CD4-positive, alpha-beta T cell treated with Interleukin-17A for 1 hour (primary cell): ENCODE measurements around the gene KRTAP12-3.
"Not testable (repeated sequence)": the region's sequence is repeated elsewhere in the genome, so short reads cannot be mapped to it uniquely, and the experiment has no call there.

Source experiments
- DNase-seq: peaks from one replicate; pipeline ENCODE4 v3.0.0-alpha.2; 2020

KRTAP12-3 gene

DNA sequence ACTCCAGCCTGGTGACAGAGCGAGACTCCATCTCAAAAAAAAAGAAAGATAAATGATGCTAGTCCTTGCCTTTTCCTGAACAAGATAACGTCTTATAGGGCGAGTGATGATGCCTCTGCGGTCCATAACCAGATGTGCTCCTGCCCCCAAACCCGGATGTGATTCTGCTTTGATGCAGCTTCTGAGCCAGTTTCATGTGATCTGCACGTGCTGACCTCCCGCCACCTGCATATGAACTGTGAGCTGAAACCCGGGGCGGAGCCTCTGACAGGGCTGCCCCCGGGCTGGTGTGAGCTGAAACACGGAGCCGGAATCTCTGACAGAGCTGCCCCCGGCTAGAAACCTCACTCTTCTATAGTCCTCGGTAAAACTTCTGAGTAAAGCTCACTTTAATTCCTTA is 4.6 kb upstream of the KRTAP12-3 start:
- no peak for DNase-seq

DNA sequence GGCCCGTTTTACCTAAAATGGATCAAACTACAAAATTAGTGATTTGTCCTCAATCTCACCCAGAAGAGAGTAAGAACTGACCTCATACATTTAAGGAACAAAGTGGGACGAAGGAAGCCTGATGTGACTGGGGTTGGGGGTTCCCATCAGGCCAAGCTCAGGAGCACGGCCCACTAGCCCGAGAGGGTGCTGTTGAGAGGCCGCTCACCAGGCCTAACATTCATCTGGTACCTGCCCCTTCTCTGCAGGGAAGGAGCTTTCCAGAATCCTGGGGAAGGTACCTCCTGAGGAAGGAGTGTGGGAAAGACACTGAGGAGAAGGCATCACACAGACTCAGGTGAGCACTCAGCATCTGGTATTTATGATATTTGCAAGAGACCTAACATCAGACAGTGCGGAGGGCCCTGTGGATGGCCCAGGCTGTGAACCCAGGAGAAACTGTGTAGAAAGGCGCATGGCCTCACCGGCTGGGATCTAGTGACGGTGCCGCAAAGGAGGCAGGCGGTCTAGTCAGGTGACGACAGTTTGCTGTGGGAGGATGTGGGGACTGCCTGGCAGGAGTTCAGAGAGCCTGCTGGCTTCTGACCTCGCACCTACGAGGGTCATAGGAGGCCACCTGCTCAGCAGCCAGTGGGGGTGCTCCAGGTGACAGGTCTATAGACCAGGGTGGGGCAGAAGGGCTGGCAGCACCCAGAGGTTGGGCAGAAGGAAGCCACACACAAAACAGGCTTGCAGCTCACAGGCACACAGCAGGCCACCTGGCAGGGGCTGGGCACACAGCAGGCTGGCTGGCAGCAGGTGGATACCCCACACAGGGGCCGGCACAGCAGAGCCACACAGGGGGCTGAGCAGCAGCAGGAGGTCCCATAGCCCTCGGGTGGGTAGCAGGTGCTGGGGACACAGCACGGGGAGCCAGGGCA is 3.8 kb upstream of the KRTAP12-3 start:
- DNase-seq = peak; percentile 81

DNA sequence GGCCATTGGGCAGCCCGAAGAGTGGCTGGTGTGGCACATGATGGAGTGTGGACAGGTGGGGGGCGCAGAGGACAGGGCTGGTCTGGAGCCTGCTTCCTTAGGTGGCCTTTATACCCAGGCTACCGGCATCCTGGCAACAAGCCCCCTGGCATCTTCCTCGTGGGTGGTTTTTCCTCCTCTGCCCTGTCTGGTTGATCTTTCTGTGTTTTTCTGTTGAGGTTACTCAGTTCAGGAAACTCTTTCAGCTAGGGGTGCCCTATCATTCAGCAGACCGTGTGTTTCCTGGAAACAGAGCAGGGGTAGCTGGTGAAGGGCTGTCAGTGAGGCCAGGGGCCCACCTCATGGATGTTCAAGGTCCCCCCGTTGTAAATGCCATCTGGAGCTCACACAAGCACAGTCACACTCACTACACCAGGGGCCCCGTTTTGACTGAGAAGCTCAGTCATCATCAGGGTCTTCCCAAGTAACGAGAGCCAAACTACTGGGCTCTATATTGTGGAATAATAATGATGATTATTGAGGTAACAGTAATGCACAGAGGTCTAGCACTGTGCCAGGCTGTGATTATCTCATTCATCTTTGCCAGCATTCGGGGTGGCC is 3.1 kb upstream of the KRTAP12-3 start, which contains the start of gene KRTAP12-4:
TSS of gene KRTAP12-4 (minus strand) at position 84 of the 600 bp plus-strand sequence. CDS start at position 39, 45 bp downstream.
- peak; percentile 14 for DNase-seq

DNA sequence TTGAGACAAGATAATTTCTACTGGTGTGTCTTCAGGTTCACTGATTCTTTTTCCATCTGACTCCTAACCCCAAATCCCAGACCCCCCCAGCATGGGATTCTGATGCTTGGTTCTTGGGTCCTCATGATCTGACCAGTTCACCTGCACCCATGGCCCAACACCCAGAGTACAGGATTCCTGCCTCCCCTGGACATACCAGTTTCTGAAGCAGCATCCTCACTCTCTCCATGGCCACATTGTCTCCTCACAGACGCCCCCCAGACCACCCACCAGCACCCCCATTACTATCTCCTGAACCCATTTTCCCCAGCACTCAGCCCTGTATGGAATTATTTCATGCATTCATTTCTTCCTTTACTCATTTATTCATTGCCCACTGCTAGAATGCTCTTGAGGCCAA is 864 bp upstream of the KRTAP12-3 start:
- DNase-seq = no peak

DNA sequence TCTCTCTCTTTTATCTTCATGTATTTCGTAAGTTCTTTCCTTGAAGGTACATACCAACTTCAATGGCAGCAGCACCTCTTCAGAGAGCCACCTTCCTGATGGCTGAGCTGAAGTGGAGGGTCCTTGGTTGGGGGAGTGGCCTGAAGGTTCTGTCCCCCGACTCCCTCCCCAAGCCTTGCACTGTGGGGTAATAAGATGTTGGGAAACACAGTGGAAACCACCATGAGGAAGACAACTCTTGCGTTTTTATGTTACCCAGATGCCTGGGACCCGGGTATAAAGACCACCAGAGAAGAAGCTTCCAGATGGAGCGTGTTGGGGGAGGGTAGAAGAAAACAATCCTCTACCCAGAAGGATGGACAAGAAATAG is 794 bp downstream of the KRTAP12-3 start:
- DNase-seq = no peak

DNA sequence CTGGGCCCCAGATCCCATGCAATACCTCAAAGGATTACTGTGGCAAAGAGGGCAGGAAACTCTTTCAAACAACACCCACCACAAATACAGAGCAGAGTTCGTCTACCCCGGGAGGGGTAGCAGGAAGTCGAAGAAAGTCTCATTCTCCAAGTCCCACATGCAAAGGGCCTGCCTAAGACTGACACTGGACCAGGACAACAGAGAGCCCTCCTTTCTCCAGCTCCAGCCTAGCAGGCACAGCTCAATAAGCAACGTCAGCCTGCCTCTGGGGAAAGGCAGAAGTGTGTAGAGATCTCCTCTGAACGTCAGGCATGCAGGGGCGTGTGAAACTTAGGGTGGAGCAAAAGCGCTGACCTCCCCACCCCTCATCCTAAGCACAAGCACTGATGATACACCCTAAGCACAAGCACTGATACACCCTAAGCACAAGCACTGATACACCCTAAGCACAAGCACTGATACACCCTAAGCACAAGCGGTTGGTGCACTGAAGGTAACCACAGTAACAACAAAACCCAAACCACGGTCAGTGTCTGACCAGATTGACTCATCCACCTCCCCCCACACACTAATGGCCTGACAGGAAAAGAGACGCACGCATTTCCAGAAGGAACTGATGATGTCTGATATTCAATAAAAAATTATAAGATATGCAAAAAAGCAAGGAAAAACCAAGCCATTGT is 1.3 kb downstream of the KRTAP12-3 start:
- peak; percentile 49 for DNase-seq

DNA sequence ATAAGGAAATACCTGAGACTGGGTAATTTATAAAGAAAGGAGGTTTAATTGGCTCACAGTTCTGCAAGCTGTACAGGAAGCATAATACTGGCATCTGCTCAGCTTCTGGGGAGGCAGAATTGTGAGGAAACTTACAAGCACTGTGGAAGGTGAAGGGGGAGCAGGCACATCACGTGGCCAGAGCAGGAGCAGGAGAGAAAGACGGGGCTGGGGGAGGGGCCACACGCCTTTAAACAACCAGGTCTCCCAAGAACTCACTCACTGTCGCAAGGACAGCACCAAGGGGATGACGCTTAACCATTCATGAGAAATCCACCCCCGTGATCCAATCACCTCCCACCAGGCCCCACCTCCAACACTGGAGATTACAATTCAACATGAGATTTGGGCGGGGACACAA is 3.8 kb downstream of the KRTAP12-3 start:
- not testable (repeated sequence) for DNase-seq

DNA sequence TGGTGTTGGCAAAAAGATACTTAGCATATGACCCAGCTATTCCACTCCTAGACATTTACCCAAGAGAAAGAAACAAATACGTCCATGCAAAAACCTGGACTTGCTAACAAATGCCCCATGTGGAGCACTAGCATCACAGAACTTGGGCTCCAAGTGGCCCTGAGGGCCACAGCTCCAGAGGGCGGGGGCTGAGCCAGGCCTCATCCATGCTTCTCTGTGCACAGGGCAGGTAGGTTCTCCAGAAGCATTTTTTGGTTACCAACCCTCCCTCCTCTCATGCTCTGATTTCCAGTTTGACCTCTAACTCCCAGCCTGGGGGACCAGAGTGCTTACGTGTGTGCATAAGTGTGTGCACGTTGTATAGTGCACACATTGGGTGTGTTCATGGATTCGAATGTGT is 7.0 kb downstream of the KRTAP12-3 start:
- no peak for DNase-seq

DNA sequence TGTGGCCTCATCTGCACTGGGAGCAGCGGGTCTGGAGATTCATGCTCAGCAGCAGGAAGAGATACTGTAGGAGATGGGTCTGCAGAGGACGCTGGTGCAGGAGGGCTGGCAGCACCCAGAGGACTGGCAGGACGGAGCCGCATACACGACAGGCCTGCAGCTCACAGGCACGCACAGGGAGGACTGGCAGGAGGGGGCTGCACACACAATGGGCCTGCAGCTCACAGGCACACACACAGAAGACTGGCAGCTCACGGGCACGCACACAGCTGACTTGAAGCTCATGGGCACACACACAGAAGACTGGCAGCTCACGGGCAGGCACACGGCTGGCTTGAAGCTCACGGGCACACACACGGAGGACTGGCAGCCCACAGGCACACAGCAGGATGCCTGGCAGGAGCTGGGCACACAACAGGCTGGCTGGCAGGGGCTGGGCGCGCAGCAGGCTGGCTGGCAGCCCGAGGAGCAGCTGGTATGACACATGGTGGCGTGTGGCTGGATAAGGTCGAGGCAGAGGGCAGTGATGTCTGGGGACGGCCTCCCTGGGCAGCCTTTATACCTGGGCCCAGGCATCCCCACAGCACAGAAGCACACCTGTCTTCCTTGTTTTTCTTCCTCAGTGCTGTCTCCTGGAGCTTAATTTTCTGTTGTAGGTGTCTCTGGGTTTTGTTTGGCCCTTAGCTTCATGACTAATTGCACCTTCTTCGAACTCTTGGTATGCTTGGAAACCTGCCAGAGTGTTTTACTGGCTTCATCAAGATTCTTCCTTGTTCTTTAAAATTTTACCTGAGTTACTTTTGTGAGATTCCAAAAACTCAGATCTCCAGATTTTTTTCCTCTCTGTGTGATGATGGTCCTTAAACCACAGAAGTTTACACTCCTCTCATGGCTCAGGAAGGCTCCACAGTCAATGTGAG is 8.9 kb downstream of the KRTAP12-3 start, which contains the start of gene KRTAP12-2:
TSS of gene KRTAP12-2 (minus strand) at position 527 of the 920 bp plus-strand sequence. CDS start at position 486, 41 bp downstream.
- no peak for DNase-seq

DNA sequence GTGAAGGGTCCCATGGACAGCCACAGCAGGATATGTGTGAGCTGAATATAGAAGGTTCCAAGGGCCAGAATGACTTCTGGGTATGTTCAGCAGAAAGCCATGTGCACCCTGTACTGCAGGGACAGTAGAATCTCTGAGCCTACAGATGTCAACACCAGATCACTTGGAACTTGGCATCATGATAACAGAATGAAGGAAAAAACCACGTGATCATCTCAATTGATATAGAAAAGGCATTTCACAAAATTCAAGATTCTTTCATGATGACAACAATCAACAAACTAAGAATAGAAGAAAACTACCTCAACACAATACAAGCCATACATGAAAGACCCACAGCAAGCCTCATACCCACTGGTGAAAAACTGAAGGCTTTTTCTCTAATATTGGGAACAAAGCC is 9.9 kb downstream of the KRTAP12-3 start:
- DNase-seq = no peak

DNA sequence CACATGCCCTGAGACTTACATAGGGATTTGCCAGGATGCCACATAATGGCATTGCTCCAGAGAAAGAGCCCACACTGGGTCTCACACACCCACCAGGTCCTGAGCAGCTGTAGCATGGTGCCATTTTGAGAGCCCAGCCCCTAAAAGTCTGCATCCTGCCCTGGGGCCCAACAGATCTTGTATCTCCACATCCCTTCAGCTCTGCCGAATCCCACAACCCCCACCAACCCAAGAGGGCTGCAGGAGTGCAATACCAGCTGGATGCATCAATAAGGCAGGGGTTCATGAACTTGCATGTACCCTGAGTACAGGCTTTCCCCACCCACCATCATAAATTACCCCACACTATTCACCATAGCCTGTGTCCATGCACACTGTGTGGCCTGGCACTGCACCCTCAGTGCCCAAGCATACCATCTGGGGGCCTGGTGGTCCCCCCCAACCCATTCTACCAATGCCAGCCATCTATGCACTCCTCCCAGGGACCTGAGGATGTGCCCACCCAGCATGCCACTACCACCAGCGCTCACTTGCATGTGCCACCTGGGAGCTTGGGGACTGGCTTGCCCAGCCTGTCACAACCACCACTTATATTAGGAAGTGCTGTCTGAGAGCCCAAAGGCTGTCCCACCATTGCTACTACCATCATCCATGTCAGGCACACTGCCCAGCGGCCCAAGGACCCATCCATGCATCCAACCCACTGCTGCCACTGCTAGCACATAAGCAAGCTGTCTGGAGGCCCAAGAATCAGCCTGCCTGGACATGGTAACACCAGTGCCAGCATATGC is 13.1 kb downstream of the KRTAP12-3 start:
- DNase-seq = no peak

DNA sequence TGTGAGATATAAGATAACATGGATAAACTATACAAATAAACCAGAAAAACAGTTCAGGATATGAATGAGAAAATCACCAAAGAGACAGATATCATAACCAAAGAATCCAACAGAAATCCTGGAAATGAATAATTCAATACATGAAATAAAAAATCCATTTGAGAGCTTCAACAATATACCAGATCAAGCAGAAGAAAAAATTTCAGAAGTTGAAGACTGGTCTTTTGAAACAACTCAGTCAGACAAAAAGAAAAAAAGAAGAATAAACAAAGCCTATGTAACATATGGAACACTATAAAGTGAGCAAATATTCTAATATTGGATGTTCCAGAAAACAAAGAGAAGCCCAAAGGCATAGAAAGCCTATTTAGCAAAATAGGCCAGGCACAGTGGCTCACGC is 14.2 kb downstream of the KRTAP12-3 start:
- no peak for DNase-seq

DNA sequence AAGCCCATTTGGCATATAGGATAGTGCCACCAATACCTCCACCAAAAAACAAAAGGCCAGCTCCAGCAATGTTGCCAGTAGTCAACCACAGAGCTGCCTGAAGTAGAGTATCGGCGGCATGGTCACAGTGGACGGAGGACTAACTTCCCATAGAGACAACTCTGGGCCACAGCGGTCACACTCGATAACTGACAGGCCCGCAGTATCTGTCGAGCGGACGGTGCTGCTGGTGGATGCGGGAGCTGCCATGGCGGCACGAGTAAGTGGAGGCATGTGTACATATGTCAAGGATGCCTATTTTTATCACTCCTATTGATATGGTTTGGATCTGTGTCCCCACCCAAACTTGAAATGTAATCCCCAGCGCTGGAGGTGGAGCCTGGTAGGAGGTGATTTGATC is 20.1 kb downstream of the KRTAP12-3 start:
- no peak for DNase-seq

DNA sequence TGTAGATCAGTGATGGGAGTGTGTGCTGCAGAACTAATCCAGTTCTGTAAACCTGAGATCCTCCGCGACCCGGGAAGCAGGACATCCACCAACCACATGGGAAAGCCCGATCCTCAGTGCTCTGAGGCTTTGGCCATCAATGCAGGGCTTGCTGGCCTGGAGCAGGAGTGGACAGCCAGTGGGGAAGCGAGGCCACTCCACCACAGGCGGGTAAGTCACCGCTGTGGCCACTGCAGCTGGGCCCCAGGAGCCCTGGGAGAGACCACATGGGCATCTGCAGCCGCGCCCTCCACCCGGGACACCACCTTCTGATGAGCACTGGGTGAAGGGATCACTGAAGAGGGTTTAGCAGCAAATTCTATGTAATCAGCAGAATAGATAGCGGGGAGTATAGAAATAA is 23.4 kb downstream of the KRTAP12-3 start:
- no peak for DNase-seq

DNA sequence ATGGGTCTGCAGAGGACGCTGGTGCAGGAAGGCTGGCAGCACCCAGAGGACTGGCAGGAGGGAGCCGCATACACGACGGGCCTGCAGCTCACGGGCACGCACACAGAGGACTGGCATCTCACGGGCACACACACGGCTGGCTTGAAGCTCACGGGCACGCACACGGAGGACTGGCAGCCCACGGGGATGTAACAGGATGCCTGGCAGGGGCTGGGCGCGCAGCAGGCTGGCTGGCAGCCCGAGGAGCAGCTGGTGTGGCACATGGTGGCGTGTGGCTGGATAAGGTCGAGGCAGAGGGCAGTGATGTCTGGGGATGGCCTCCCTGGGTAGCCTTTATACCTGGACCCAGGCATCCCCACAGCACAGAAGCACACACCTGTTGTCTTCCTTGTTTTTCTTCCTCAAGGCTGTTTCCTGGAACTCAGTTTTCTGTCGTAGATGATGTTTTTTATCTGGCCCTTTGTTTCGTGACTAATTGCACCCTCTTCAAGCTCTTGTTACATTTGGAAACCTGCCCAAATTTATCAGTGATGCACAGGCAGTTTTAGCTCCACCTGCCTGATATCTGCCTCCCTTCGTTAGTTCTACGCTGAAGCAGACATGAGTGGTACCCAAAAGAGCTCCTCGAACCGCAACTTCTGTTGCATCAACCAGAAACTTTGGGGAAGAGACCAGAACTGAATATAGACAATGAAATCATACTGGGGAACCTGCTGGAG is 24.3 kb downstream of the KRTAP12-3 start, which contains the start of gene KRTAP12-1:
TSS of gene KRTAP12-1 (minus strand) at position 303 of the 719 bp plus-strand sequence. CDS start at position 263, 40 bp downstream.
- DNase-seq = no peak

DNA sequence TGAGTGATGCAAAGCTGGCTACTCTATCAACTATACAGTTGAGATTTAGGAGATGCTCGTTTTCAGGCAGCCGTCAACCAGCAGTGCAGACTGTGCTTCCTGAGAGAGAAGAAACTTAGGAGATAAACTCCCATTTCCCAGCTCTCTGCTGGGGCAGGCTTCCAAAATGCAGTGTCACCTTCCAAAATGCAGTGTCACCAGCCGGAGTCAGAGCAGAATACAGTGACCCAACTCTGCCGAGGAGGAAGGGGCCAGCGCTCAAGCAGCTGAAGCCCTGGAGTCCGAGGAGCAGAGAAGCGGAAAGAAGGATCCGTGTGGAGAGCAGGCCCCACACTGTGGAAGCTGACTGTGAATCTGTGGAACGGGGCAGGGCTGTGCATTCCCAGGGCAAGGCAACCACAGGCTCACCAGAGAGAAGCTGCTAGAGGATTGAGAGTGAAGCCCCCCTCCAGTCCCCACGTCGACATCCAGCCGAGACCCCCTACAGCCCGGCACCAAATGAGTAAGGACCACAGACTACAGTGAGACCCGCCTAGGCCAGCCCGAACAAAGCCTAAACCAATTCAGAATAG is 24.9 kb downstream of the KRTAP12-3 start:
- no peak for DNase-seq

DNA sequence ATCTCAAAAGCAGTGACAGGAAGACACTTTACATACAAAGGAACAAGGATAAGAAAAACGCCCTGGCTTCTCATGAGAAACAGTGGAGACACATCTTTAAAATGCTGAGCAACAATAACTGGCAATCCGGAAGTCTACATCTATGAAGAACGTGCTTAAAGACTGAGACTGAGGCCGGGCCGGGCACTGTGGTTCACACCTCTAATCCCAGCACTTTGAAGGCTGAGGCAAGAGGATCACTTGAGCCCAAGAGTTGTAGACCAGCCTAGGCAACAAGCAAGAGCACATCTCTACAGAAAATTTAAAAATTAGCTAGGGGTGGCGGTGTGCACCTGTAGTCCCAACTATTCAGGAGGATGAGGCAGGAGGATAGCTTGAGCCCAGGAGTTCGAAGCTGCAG is 26.3 kb downstream of the KRTAP12-3 start:
- no peak for DNase-seq

DNA sequence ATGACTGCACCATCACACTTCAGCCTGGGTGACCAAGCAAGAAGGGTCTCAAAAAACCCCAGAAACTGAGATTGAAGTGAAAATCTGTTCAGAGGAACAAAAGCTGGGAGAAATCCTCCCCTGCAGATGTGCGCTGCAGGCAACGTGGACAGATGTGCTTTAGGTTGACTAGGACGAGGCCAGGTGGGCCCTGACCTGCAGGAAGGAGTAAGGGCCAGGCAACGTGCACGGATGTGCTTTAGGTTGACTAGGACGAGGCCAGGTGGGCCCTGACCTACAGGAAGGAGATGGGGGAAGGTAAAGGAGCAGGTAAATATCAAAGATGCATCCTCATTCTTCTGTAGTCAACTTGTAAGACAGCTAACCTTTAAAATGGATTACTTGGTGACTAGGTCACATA is 26.8 kb downstream of the KRTAP12-3 start:
- no peak for DNase-seq

DNA sequence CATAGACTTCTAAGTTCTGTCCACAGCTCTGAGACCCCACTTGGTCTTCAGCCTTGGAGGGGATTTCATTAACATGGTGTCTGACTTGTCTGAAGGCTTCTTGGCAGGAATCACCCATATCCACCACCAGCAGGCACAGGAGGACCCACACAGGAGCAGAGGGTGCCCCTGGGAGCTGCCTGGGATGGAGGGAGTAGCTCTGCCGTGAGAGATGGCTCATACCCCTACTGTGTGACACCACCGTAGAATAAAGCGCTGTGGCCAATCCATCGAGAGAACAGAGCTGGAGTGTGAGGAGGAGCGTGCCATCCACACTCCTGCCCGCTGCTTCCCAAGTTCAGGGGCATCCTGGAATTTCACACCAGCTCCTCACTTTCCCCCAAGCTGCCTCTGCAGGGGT is 27.3 kb downstream of the KRTAP12-3 start:
- DNase-seq = not testable (repeated sequence)
